Epithelial cell of proximal tubule (primary cell): ENCODE data around the gene LRRC8A. TPM values are rescaled to one million over a fixed set of nuclear protein-coding genes. Genes with fewer than 3 reads are reported as not detected.
A peak's percentile ranks its signal among the peaks of the same experiment; 100 is the strongest.

ENCODE experiments used
- DNase-seq: peaks from one replicate; pipeline ENCODE4 v3.0.0-alpha.2; 2011; ENCODE audit warnings: low read depth
- H3K4me3 ChIP-seq: 2 replicates; pipeline ENCODE4 v1.5.1; 2011; ENCODE audit warnings: low read depth, mild to moderate bottlenecking, low read length
- CTCF ChIP-seq: conservative IDR thresholded peaks from 2 replicates; pipeline ENCODE4 v1.5.1; 2012; ENCODE audit warnings: low read depth, mild to moderate bottlenecking, low read length
- total RNA-seq: library from RNA; depleted of rRNA; stranded (reverse); fragments of >200 nt; gene quantifications from 2 replicates; pipeline ENCODE4 v1.2.3, GENCODE V29; 2015

LRRC8A gene
- total RNA-seq, 1 donor from 2014 or later, result 104 TPM

DNA sequence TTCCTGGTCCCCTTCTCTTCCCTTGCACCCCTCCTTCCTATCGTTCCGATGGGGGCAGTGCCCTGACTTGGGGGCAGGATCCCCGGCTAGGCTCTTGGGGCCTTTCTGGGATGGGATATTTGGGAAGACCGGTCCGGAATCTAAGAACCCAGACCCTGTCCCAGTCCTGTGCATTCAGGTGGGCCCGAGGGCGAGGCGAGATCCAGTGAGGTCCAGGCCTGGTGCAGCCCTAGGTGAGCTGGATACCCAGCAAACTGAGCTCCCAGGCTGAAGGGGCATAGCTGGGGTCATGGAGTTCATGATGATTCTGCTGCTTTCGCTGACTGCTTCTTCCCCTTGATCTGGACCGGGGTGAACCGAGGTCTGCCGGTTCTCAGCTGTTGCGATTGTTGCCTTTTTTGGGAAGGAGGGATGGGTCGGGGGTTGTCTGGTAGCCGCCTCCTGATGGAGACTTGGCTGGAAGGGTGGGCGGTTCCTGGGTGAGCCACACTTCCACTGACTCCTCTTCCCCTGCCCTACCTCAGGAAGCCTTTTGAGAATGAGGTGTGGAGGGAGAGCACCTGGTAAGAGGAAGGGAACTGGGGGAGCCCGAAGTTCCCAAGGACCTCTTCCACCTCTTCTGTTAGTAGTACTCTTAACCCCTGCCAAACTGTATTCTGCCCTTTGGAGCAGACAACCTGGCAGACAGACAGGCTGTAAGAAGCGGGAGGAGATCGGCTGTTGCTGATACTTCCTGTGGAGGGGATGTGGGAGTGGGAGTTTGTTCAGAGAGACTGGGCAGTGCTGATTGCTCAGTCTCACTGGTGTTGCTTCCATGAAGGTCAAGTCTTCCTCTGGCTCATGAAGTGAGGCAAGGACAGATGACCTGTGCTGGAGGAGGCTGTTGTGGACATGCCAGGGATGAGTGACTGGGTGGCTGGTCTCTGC lies 1.0 kb downstream of the LRRC8A start:
- H3K4me3 ChIP-seq, result peak overlapping the region; percentile 70
- TF ChIP-seq CTCF, result no peak
- DNase-seq, result no peak

DNA sequence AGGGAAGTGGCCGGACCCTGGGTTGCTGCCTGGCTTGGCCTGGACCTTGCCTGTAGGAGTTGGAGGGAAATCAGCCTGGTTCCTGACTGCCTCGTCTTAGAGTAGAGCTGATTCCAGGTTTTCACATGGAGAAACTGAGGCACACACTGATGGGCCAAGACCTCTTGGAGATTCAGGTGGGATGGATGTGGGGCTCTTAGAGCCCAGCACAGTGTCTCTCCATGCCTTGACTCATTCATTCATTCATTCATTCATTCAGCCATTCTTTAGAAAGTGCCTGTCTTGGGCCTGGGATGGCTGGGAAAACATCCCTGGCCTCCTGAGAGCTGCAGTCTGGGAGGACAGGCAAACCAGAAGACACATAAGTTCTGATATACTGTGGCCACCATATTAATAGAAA lies 2.2 kb downstream of the LRRC8A start:
- no peak for TF ChIP-seq CTCF
- H3K4me3 ChIP-seq, result no peak overlapping the region
- no peak for DNase-seq

DNA sequence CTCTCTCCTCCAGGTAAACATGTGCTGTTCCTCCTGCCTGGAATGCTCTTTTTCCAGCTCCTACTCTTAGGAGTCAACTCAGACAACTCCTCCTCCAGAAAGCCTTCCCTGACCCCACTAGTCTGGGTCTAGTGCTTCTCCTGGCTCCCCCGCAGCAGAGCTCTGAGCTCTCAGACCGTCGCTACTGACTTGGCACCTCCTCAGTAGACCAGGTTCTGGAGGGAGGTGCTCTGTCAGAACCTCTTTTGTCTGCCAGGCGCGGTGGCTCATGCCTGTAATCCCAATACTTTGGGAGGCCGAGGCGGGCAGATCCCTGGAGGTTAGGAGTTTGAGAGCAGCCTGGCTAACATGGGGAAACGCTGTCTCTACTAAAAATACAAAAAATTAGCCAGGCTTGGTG lies 3.4 kb downstream of the LRRC8A start:
- DNase-seq, result no peak
- H3K4me3 ChIP-seq, result no peak overlapping the region
- no peak for TF ChIP-seq CTCF

- H3K4me3 ChIP-seq, result no peak overlapping the region
- TF ChIP-seq CTCF, result no peak
Measured at GRCh38 chr9:128885798-128886197, 3.9 kb downstream of the LRRC8A start.

DNA sequence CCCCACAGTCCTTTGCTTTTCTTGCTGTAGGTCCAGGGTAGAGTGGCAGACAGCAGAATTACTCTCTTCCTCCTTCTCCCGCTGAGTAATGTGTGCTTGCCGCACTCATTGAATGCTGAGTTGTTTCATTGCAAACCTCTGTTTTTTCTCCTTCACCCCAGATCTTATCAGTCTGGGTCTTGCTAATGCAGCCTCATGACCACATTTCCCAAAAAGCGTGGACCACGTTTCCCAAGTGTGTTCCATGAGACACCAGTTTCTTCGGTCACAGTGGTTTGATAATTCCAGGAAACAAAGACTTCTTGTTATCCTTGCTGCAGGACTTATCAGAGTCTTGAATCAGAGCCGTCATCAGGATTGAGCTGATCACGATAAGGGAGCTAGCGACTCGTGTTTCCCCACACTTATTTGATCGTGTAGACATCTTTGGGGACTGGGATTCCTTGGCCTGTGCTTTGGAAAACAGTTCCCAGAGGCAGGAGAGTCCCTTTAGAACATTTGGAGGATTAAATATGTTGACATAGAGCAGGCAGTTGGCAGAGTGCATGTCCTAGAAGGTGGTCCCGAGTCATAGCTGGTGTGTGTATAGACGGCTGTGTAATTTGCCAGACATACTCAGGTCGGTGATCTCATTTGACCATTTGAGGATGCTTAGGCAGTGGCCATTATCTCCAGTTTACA lies 4.4 kb downstream of the LRRC8A start:
- no peak for DNase-seq
- no peak overlapping the region for H3K4me3 ChIP-seq
- TF ChIP-seq CTCF, result no peak

More at GRCh38 chr9:128885798-128886197, 3.9 kb downstream of the LRRC8A start:
- DNase-seq, result no peak

DNA sequence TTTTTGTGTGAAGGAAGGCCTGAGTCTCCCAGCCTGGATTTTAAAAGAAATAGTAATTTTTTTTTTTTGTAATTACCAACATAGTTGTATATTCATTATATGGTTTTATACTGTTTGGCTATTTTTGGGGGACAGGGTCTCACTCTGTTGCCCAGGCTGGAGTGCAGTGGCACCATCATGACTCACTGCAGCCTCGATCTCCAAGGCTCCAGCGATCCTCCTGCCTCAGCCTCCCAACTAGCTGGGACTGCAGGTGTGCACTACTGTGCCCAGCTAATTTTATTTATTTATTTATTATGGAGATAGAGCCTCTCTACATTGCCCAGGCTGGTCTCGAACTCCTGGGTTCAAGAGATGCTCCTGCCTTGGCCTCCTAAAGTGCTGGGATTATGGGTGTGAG lies 5.1 kb downstream of the LRRC8A start:
- DNase-seq, result no peak

More for the DNA sequence above, 5.1 kb downstream of the LRRC8A start:
- no peak for TF ChIP-seq CTCF
- no peak overlapping the region for H3K4me3 ChIP-seq
